ENCODE results near the gene KCNJ12. TPM values are rescaled to one million over a fixed set of nuclear protein-coding genes. Genes with fewer than 3 reads are reported as not detected.
"Not testable (repeated sequence)": the region's sequence is repeated elsewhere in the genome, so short reads cannot be mapped to it uniquely, and the experiment has no call there.

The KCNJ12 gene
- total and polyA plus RNA-seq, 8 donors = 0.09 to 0.37 (median 0.14) TPM

GRCh38 chr17:21417921-21418320, 41.8 kb downstream of the KCNJ12 start:
- H3K4me1 ChIP-seq = no peaks in the 10 kb centered on the region
- no peak overlapping the region for H3K27ac ChIP-seq
- 71 to 81% methylated on average over 9 of the region's 9 CpGs for WGBS, 2 donors
- no peak for ATAC-seq
- peak in 1 of 6 donors; percentile 44 for DNase-seq
- no peak overlapping the region for H3K4me3 ChIP-seq
- no peaks in the 10 kb centered on the region for H3K9me3 ChIP-seq
- intact Hi-C loops (cut with DNase I) = loop anchor here in 1 of 3 donors (10.0 kb wide), 1 partner anchor 287 kb away; no protein-coding TSS in a partner anchor
- H3K36me3 ChIP-seq = no peaks in the 10 kb centered on the region
- TF ChIP-seq CTCF (IDR thresholded peaks at IDR 0.05) = no peak
- no peaks in the 10 kb centered on the region for H3K27me3 ChIP-seq
- no peak for FAIRE-seq

GRCh38 chr17:21418446-21419298, 42.5 kb downstream of the KCNJ12 start:
- Histone ChIP-seq H3K9me3 (no peaks in the 10 kb centered on the region), H3K27ac (no peak overlapping the region), H3K36me3 (no peaks in the 10 kb centered on the region), H3K4me1 (no peaks in the 10 kb centered on the region), H3K27me3 (no peaks in the 10 kb centered on the region), H3K4me3 (no peak overlapping the region)
- peak in 1 of 6 donors; percentile 36 for DNase-seq
- TF ChIP-seq CTCF (IDR thresholded peaks at IDR 0.05) = no peak
- WGBS, 2 donors = 61 to 67% methylated on average over 21 of the region's 21 CpGs
- intact Hi-C loops (cut with DNase I) = loop anchor here in 1 of 3 donors (10.0 kb wide), 1 partner anchor 286 kb away; no protein-coding TSS in a partner anchor
- FAIRE-seq = no peak
- ATAC-seq = no peak

- Histone ChIP-seq H3K36me3 (no peaks in the 10 kb centered on the region), H3K27ac (no peak overlapping the region), H3K4me3 (no peak overlapping the region), H3K9me3 (no peaks in the 10 kb centered on the region), H3K27me3 (no peaks in the 10 kb centered on the region), H3K4me1 (no peaks in the 10 kb centered on the region)
- DNase-seq = peak in 1 of 6 donors; percentile 55
- 53 to 63% methylated on average over 25 of the region's 25 CpGs for WGBS, 2 donors
- ATAC-seq = no peak
- intact Hi-C loops (cut with DNase I) = loop anchor here in 2 of 3 donors (5.0 to 10.0 kb wide), 2 partner anchors 285 to 288 kb away; no protein-coding TSS in a partner anchor
- FAIRE-seq = no peak
- TF ChIP-seq CTCF (IDR thresholded peaks at IDR 0.05) = no peak
Measured at GRCh38 chr17:21419299-21420239, 43.4 kb downstream of the KCNJ12 start.

- WGBS, 2 donors = 68 to 73% methylated on average over 11 of the region's 11 CpGs
- H3K4me3 ChIP-seq, H3K9me3 ChIP-seq, H3K4me1 ChIP-seq, H3K27ac ChIP-seq, FAIRE-seq, H3K36me3 ChIP-seq, H3K27me3 ChIP-seq, ATAC-seq: not testable (repeated sequence)
- intact Hi-C loops (cut with DNase I) = loop anchor here in 1 of 3 donors (5.0 kb wide), 1 partner anchor 287 kb away; no protein-coding TSS in a partner anchor
- peak in 1 of 6 donors; percentile 37 for DNase-seq
Measured at GRCh38 chr17:21420503-21421090, 44.4 kb downstream of the KCNJ12 start.

GRCh38 chr17:21421421-21422310, 45.5 kb downstream of the KCNJ12 start:
- DNase-seq = peak in 1 of 6 donors; percentile 52
- WGBS, 2 donors = 73 to 74% methylated on average over 20 of the region's 20 CpGs
- intact Hi-C loops (cut with DNase I) = loop anchor here in 1 of 3 donors (5.0 kb wide), 1 partner anchor 286 kb away; no protein-coding TSS in a partner anchor
- H3K4me1 ChIP-seq, H3K4me3 ChIP-seq, FAIRE-seq, ATAC-seq, H3K36me3 ChIP-seq, H3K27me3 ChIP-seq, H3K27ac ChIP-seq, H3K9me3 ChIP-seq: not testable (repeated sequence)

- not testable (repeated sequence) for H3K27me3 ChIP-seq, FAIRE-seq, H3K4me1 ChIP-seq, H3K27ac ChIP-seq, H3K36me3 ChIP-seq, ATAC-seq, H3K9me3 ChIP-seq, H3K4me3 ChIP-seq
- 70 to 75% methylated on average over 9 to 11 of the region's 14 CpGs for WGBS, 2 donors
- peak in 1 of 6 donors; percentile 51 for DNase-seq
- intact Hi-C loops (cut with DNase I) = loop anchor here in 1 of 3 donors (5.0 kb wide), 1 partner anchor 285 kb away; no protein-coding TSS in a partner anchor
Measured at GRCh38 chr17:21422311-21423189, 46.4 kb downstream of the KCNJ12 start.

- H3K4me3 ChIP-seq, H3K36me3 ChIP-seq, FAIRE-seq, H3K9me3 ChIP-seq, H3K27ac ChIP-seq, H3K27me3 ChIP-seq, ATAC-seq, H3K4me1 ChIP-seq: not testable (repeated sequence)
- WGBS, 2 donors = 56 to 70% methylated on average over 9 of the region's 9 CpGs
- peak in 2 of 6 donors; percentile 45 to 55 for DNase-seq
- intact Hi-C loops (cut with DNase I) = loop anchor here in 1 of 3 donors (5.0 kb wide), 1 partner anchor 284 kb away; no protein-coding TSS in a partner anchor
Measured at GRCh38 chr17:21423190-21423493, 47.0 kb downstream of the KCNJ12 start.
